ENCODE measurements around the gene DUSP15. TPM values are rescaled to one million over a fixed set of nuclear protein-coding genes. Genes with fewer than 3 reads are reported as not detected.
A peak's percentile ranks its signal among the peaks of the same experiment; 100 is the strongest.

The DUSP15 gene
- total and polyA plus RNA-seq, 2 of the 8 experiments (the other 6 are each of a cell fraction or from before 2014, with no cell fraction given) = 0.91 to 3.2 TPM

DNA sequence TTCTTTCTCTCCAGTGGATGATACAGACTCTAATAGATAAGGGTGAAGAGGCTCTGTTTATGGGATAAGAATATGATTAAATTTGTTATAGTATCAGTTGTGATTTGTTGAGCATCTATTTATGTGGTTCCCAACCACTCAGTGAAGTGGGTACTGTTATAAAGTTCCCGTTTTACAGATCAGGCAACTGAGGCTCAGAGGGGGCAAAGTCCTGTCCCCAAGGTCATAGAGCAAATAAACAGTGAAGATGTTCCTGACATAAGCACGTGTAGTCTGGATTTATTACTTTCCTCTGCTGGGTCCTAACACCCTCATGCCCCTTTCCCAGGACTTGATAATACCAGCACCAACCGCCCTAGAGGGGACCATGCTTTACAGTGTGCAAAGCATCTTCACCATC is 4.1 kb downstream of the DUSP15 start:
- Histone ChIP-seq H2AFZ (ENCODE audit: low read length) (no peak overlapping the region), H4K91ac (replicated peaks; ENCODE audit: insufficient read length, low read length) (no peak overlapping the region), H2BK12ac (ENCODE audit: low read depth, low read length) (no peak overlapping the region), H2BK5ac (ENCODE audit: low read depth, low read length) (no peak overlapping the region), H4K8ac (ENCODE audit: extremely low read depth, insufficient read depth, low read length) (no peak overlapping the region), H3K79me2 (ENCODE audit: control insufficient read depth in 1 of 2, insufficient read depth in 2 of 2, low read length in 2 of 2) (no peaks in the 10 kb centered on the region), H2AK5ac (ENCODE audit: low read depth, low read length) (no peak overlapping the region), H3K56ac (replicated peaks; ENCODE audit: insufficient read length, low read depth, low read length) (no peak overlapping the region), H3K9ac (replicated peaks in 1 of 4; ENCODE audit: extremely low read depth in 1 of 4, low read depth in 3 of 4, low read length in 3 of 4) (no peak overlapping the region), H3K36me3 (ENCODE audit: control insufficient read depth in 2 of 4, insufficient read depth in 4 of 4, low read length in 3 of 4) (no peaks in the 10 kb centered on the region), H3K23me2 (ENCODE audit: low read depth, low read length) (peaks cover 16% of the 10 kb centered on the region), H3K4me2 (ENCODE audit: insufficient read depth in 1 of 2, low read depth in 2 of 2, low read length in 2 of 2) (no peak overlapping the region), H3K27ac (ENCODE audit: low read depth, low read length) (no peak overlapping the region), H3K4ac (replicated peaks; ENCODE audit: insufficient read length, low read depth, low read length) (no peak overlapping the region), H2BK120ac (replicated peaks; ENCODE audit: low read depth, low read length) (no peak overlapping the region), H2BK20ac (ENCODE audit: low read length) (no peak overlapping the region), H3K27me3 (replicated peaks in 1 of 4; ENCODE audit: control insufficient read depth in 3 of 4, extremely low read depth in 1 of 4, insufficient read depth in 3 of 4, low read length in 3 of 4) (peaks cover 19 to 36% (median 28%) of the 10 kb centered on the region in 4 experiments), H3K14ac (ENCODE audit: insufficient read length) (no peak overlapping the region), H3K18ac (ENCODE audit: extremely low read depth, low read length) (no peak overlapping the region), H4K5ac (ENCODE audit: insufficient read length, low read depth, low read length) (no peak overlapping the region), H2BK15ac (ENCODE audit: low read length) (no peak overlapping the region), H3K23ac (ENCODE audit: insufficient read length) (no peak overlapping the region), H3K9me3 (ENCODE audit: insufficient read depth in 2 of 2, low read depth in 1 of 2, low read length in 1 of 2) (no peaks in the 10 kb centered on the region), H3K4me1 (replicated peaks in 1 of 4; ENCODE audit: control insufficient read depth in 3 of 4, insufficient read depth in 4 of 4, low read length in 3 of 4) (peaks cover 0 to 21% (median 13%) of the 10 kb centered on the region in 4 experiments; a peak in 6 of 7 replicates), H3K4me3 (ENCODE audit: extremely low read depth in 1 of 4, insufficient read depth in 2 of 4, low read depth in 3 of 4, low read length in 4 of 4) (no peak overlapping the region), H4K20me1 (replicated peaks in 1 of 2; ENCODE audit: control insufficient read depth in 1 of 2, insufficient read depth in 2 of 2, low read length in 2 of 2) (peaks cover 0 to 6% of the 10 kb centered on the region in 2 experiments), H3K79me1 (ENCODE audit: low read depth, low read length) (no peaks in the 10 kb centered on the region)
- WGBS, 2 experiments (ENCODE audit: extremely low coverage in 1 of 2, insufficient coverage in 1 of 2, insufficient read length in 1 of 2, insufficient replicate concordance in 2 of 2, low coverage in 1 of 2, low lambda C conversion rate in 2 of 2, missing lambda C conversion rate in 1 of 2) = 69% methylated on average over 3 of the region's 3 CpGs; no CpG with 5 or more reads in 1 of the 2 experiments
- TF ChIP-seq TBP (IDR thresholded peaks at IDR 0.05; ENCODE audit: low read depth, low read length) (no peak), CBX8 (IDR thresholded peaks at IDR 0.05; ENCODE audit: borderline replicate concordance, low read depth, low read length) (no peak), KDM5A (IDR thresholded peaks at IDR 0.05; ENCODE audit: low read length) (no peak), YY1 (IDR thresholded peaks at IDR 0.05; ENCODE audit: low read depth, low read length) (no peak), JUND (IDR thresholded peaks at IDR 0.05; ENCODE audit: low read length) (no peak), SRF (IDR thresholded peaks at IDR 0.05; ENCODE audit: low read depth, low read length) (no peak), MAFK (IDR thresholded peaks at IDR 0.05; ENCODE audit: low read depth, low read length) (no peak), HDAC2 (IDR thresholded peaks at IDR 0.05; ENCODE audit: borderline replicate concordance in 1 of 2, low read depth in 2 of 2, low read length in 2 of 2) (no peak), CEBPB (IDR thresholded peaks at IDR 0.05; ENCODE audit: low read depth, low read length) (no peak)
- FAIRE-seq = peak; percentile 28
- ChIA-PET CTCF (ENCODE audit: partially characterized antibody) (interaction anchor here (1.1 to 5.5 kb wide), 2 partner anchors 13 to 169 kb away, joined by 3 to 32 read pairs; no protein-coding TSS in a partner anchor), POLR2A (ENCODE audit: partially characterized antibody) (interaction anchor here (1.1 kb wide), 1 partner anchor 10 kb away, joined by 3 read pairs; no protein-coding TSS in a partner anchor)
- no peak for DNase-seq (ENCODE audit: low read depth in 1 of 2, low spot score in 2 of 2)

Data from H1 (cell line).